WTC11 (cell line): ENCODE measurements around the gene KRT32. TPM values are rescaled to one million over a fixed set of nuclear protein-coding genes. Genes with fewer than 3 reads are reported as not detected.

ENCODE experiments used
- ATAC-seq: fragments of 200-7000 bp; cut with Tn5 transposase; 2 replicates; pipeline ENCODE4 v1.10.0; 2021; ENCODE audit warnings: mild to moderate bottlenecking, moderate library complexity
- CTCF ChIA-PET: fragments of 300-600 bp; sonication (Branson Sonifier 250); formaldehyde crosslinking; loops from one replicate; lab custom pipeline; 2021; ENCODE audit warnings: antibody characterized with exemption; lab: Charles Lee
- POLR2A ChIA-PET: fragments of 350-600 bp; sonication (Branson Sonifier 250); formaldehyde crosslinking; loops from one replicate; lab custom pipeline; 2021; ENCODE audit warnings: antibody characterized with exemption; lab: Charles Lee
- DNase-seq: peaks from one replicate; pipeline ENCODE4 v3.0.0; 2021; ENCODE audit warnings: low spot score
- H3K27ac Mint-ChIP-seq: 2 replicates; pipeline ENCODE4 v1.8.0; 2021; ENCODE audit warnings: mixed read lengths
- H3K27me3 Mint-ChIP-seq: 2 replicates; pipeline ENCODE4 v1.8.0; 2021; ENCODE audit warnings: low read depth, mild to moderate bottlenecking, moderate library complexity, mixed read lengths
- H3K36me3 Mint-ChIP-seq: 2 replicates; pipeline ENCODE4 v1.8.0; 2021; ENCODE audit warnings: mixed read lengths
- H3K4me1 Mint-ChIP-seq: 2 replicates; pipeline ENCODE4 v1.8.0; 2022; ENCODE audit warnings: mixed read lengths
- H3K4me3 Mint-ChIP-seq: 2 replicates; pipeline ENCODE4 v1.8.0; 2021; ENCODE audit warnings: mild to moderate bottlenecking, moderate library complexity, mixed read lengths
- H3K9me3 Mint-ChIP-seq: 2 replicates; pipeline ENCODE4 v1.8.0; 2021; ENCODE audit warnings: mixed read lengths
- ATF1 ChIP-seq: sonication (generic); formaldehyde crosslinking; IDR thresholded peaks from 2 replicates; pipeline ENCODE4 v1.8.1; 2023; ENCODE audit warnings: mild to moderate bottlenecking, moderate library complexity, missing genetic modification reagents
- CBFB ChIP-seq: sonication (generic); formaldehyde crosslinking; IDR thresholded peaks from 2 replicates; pipeline ENCODE4 v1.8.1; 2022; ENCODE audit warnings: mild to moderate bottlenecking, low read depth, missing genetic modification reagents
- ELF4 ChIP-seq: sonication (generic); formaldehyde crosslinking; IDR thresholded peaks from 2 replicates; pipeline ENCODE4 v1.8.1; 2022; ENCODE audit warnings: low read depth, mild to moderate bottlenecking, moderate library complexity, missing genetic modification reagents
- EMX1 ChIP-seq: fragments of 250-450 bp; sonication (Bioruptor Pico); IDR thresholded peaks from 2 replicates; pipeline ENCODE4 v1.8.0; 2021; ENCODE audit warnings: mild to moderate bottlenecking
- FOXK1 ChIP-seq: sonication (generic); formaldehyde crosslinking; IDR thresholded peaks from 2 replicates; pipeline ENCODE4 v1.8.0; 2022; ENCODE audit warnings: mild to moderate bottlenecking, moderate library complexity, missing genetic modification reagents
- FOXP1 ChIP-seq: sonication (generic); formaldehyde crosslinking; IDR thresholded peaks from 2 replicates; pipeline ENCODE4 v1.8.0; 2022; ENCODE audit warnings: missing genetic modification reagents, mild to moderate bottlenecking, moderate library complexity, borderline replicate concordance
- GRHL2 ChIP-seq: fragments of 250-450 bp; sonication (Bioruptor Pico); IDR thresholded peaks from 2 replicates; pipeline ENCODE4 v1.8.0; 2022; ENCODE audit warnings: mild to moderate bottlenecking, moderate library complexity; ENCODE audit not compliant: insufficient replicate concordance, severe bottlenecking
- KAT7 ChIP-seq: sonication (generic); formaldehyde crosslinking; IDR thresholded peaks from 2 replicates; pipeline ENCODE4 v1.8.1; 2023; ENCODE audit warnings: missing genetic modification reagents, mild to moderate bottlenecking, borderline replicate concordance
- NFE2L1 ChIP-seq: sonication (generic); formaldehyde crosslinking; IDR thresholded peaks from 2 replicates; pipeline ENCODE4 v1.8.1; 2023; ENCODE audit warnings: missing genetic modification reagents
- NR2C2 ChIP-seq: sonication (generic); formaldehyde crosslinking; IDR thresholded peaks from 2 replicates; pipeline ENCODE4 v1.8.0; 2022; ENCODE audit warnings: mild to moderate bottlenecking, missing genetic modification reagents
- PRRX2 ChIP-seq: fragments of 250-450 bp; sonication (Bioruptor Pico); IDR thresholded peaks from 2 replicates; pipeline ENCODE4 v1.8.0; 2021; ENCODE audit warnings: mild to moderate bottlenecking
- SMAD3 ChIP-seq: sonication (generic); formaldehyde crosslinking; IDR thresholded peaks from 2 replicates; pipeline ENCODE4 v1.8.0; 2022; ENCODE audit warnings: missing genetic modification reagents, mild to moderate bottlenecking, borderline replicate concordance
- SMAD4 ChIP-seq: sonication (generic); formaldehyde crosslinking; IDR thresholded peaks from 2 replicates; pipeline ENCODE4 v1.8.0; 2022; ENCODE audit warnings: mild to moderate bottlenecking, missing genetic modification reagents
- SOX15 ChIP-seq: fragments of 250-450 bp; sonication (Bioruptor Pico); IDR thresholded peaks from 2 replicates; pipeline ENCODE4 v1.9.0; 2021; ENCODE audit warnings: mild to moderate bottlenecking
- TCF7 ChIP-seq: sonication (generic); formaldehyde crosslinking; IDR thresholded peaks from 2 replicates; pipeline ENCODE4 v1.8.0; 2022; ENCODE audit warnings: mild to moderate bottlenecking, low read depth, missing genetic modification reagents, moderate library complexity
- ZBTB21 ChIP-seq: sonication (generic); formaldehyde crosslinking; IDR thresholded peaks from 2 replicates; pipeline ENCODE4 v1.8.1; 2023; ENCODE audit warnings: mild to moderate bottlenecking, missing genetic modification reagents, borderline replicate concordance
- ZBTB43 ChIP-seq: sonication (generic); formaldehyde crosslinking; IDR thresholded peaks from 2 replicates; pipeline ENCODE4 v1.8.1; 2023; ENCODE audit warnings: mild to moderate bottlenecking, missing genetic modification reagents
- ZNF396 ChIP-seq: fragments of 250-450 bp; sonication (Bioruptor Pico); IDR thresholded peaks from 2 replicates; pipeline ENCODE4 v1.8.0; 2021; ENCODE audit warnings: mild to moderate bottlenecking, moderate library complexity, borderline replicate concordance
- ZNF423 ChIP-seq: fragments of 250-450 bp; sonication (Bioruptor Pico); IDR thresholded peaks from 2 replicates; pipeline ENCODE4 v2.1.2; 2022; ENCODE audit warnings: mild to moderate bottlenecking, moderate library complexity
- total RNA-seq: library from RNA; stranded (reverse); gene quantifications from 3 replicates; pipeline ENCODE4 v1.2.3, GENCODE V29; 2021
- TF ChIP-seq, protein P1 (sequence below): sonication (generic); formaldehyde crosslinking; conservative IDR thresholded peaks from 2 replicates; pipeline ENCODE4 v1.8.1; 2022; ENCODE audit warnings: mild to moderate bottlenecking, missing genetic modification reagents
- TF ChIP-seq, protein P2 (sequence below): sonication (generic); formaldehyde crosslinking; conservative IDR thresholded peaks from 2 replicates; pipeline ENCODE4 v1.8.1; 2023; ENCODE audit warnings: mild to moderate bottlenecking, low read depth, missing genetic modification reagents, moderate library complexity
- TF ChIP-seq, protein P3 (sequence below): sonication (generic); formaldehyde crosslinking; IDR thresholded peaks from 2 replicates; pipeline ENCODE4 v1.8.0; 2022; ENCODE audit warnings: mild to moderate bottlenecking, missing genetic modification reagents
- TF ChIP-seq, protein P4 (sequence below): fragments of 250-450 bp; sonication (Bioruptor Pico); IDR thresholded peaks from 2 replicates; pipeline ENCODE4 v1.8.0; 2021; ENCODE audit warnings: mild to moderate bottlenecking

The KRT32 gene
- total RNA-seq, 1 experiment from 2014 or later = not detected

DNA sequence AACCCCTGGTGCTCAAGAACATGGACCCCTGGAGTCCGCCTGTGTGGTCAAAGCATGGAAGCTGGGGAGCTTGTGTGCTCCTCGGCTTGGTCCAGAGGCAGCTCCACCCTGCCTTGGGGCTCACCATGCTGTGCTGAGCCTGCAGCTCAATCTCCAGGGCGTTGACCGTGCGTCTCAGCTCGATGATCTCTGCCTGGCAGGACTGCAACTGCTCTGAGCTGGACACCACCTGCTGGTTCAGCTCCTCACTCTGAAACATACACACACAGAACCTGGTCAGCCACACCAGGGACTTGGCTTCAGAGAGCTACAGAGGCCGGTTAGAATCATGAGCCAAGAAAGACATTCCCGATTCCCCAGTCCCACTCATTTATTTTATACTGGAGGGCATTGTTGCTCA lies 11.1 kb upstream of the KRT32 start (continued):
- TF ChIP-seq NFE2L1 (CRISPR knock-in tag) (no peak), NR2C2 (CRISPR knock-in tag) (no peak), SMAD4 (CRISPR knock-in tag) (no peak), FOXP1 (CRISPR knock-in tag) (no peak), CBFB (CRISPR knock-in tag) (no peak), ZNF423 (no peak), ZNF396 (CRISPR knock-in tag) (no peak), GRHL2 (CRISPR knock-in tag) (no peak), FOXK1 (no peak)
- TF ChIP-seq, protein P1, sequence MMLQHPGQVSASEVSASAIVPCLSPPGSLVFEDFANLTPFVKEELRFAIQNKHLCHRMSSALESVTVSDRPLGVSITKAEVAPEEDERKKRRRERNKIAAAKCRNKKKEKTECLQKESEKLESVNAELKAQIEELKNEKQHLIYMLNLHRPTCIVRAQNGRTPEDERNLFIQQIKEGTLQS (CRISPR knock-in tag) = no peak
- TF ChIP-seq, protein P2, sequence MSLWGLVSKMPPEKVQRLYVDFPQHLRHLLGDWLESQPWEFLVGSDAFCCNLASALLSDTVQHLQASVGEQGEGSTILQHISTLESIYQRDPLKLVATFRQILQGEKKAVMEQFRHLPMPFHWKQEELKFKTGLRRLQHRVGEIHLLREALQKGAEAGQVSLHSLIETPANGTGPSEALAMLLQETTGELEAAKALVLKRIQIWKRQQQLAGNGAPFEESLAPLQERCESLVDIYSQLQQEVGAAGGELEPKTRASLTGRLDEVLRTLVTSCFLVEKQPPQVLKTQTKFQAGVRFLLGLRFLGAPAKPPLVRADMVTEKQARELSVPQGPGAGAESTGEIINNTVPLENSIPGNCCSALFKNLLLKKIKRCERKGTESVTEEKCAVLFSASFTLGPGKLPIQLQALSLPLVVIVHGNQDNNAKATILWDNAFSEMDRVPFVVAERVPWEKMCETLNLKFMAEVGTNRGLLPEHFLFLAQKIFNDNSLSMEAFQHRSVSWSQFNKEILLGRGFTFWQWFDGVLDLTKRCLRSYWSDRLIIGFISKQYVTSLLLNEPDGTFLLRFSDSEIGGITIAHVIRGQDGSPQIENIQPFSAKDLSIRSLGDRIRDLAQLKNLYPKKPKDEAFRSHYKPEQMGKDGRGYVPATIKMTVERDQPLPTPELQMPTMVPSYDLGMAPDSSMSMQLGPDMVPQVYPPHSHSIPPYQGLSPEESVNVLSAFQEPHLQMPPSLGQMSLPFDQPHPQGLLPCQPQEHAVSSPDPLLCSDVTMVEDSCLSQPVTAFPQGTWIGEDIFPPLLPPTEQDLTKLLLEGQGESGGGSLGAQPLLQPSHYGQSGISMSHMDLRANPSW (CRISPR knock-in tag) = no peak
- TF ChIP-seq, protein P3, sequence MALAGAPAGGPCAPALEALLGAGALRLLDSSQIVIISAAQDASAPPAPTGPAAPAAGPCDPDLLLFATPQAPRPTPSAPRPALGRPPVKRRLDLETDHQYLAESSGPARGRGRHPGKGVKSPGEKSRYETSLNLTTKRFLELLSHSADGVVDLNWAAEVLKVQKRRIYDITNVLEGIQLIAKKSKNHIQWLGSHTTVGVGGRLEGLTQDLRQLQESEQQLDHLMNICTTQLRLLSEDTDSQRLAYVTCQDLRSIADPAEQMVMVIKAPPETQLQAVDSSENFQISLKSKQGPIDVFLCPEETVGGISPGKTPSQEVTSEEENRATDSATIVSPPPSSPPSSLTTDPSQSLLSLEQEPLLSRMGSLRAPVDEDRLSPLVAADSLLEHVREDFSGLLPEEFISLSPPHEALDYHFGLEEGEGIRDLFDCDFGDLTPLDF (CRISPR knock-in tag) = no peak

GRCh38 chr17:41476866-41477815 lies 10.0 kb upstream of the KRT32 start:
- H3K9me3 Mint-ChIP-seq = peaks cover 1% of the 10 kb centered on the region
- CTCF ChIA-PET = interaction anchor here (0.8 to 1.5 kb wide), 2 partner anchors 10 to 72 kb away, joined by 4 to 5 read pairs; no protein-coding TSS in a partner anchor

More at GRCh38 chr17:41476866-41477815, 10.0 kb upstream of the KRT32 start:
- Mint-ChIP-seq H3K27me3 (no peaks in the 10 kb centered on the region), H3K4me3 (no peak overlapping the region), H3K27ac (no peak overlapping the region), H3K4me1 (no peaks in the 10 kb centered on the region), H3K36me3 (no peaks in the 10 kb centered on the region)
- DNase-seq (no peak), ATAC-seq (no peak)
- no peak for TF ChIP-seq SMAD4 (CRISPR knock-in tag)
- no peak for TF ChIP-seq ZBTB43
- TF ChIP-seq ATF1 (CRISPR knock-in tag) = no peak
- TF ChIP-seq, protein P4, sequence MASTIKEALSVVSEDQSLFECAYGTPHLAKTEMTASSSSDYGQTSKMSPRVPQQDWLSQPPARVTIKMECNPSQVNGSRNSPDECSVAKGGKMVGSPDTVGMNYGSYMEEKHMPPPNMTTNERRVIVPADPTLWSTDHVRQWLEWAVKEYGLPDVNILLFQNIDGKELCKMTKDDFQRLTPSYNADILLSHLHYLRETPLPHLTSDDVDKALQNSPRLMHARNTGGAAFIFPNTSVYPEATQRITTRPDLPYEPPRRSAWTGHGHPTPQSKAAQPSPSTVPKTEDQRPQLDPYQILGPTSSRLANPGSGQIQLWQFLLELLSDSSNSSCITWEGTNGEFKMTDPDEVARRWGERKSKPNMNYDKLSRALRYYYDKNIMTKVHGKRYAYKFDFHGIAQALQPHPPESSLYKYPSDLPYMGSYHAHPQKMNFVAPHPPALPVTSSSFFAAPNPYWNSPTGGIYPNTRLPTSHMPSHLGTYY (CRISPR knock-in tag) = no peak
- no peak for TF ChIP-seq TCF7 (CRISPR knock-in tag)
- TF ChIP-seq SOX15 (CRISPR knock-in tag) = no peak
- no peak for TF ChIP-seq ZBTB21 (CRISPR knock-in tag)
- no peak for TF ChIP-seq KAT7 (CRISPR knock-in tag)
- TF ChIP-seq EMX1 (CRISPR knock-in tag) = no peak
- TF ChIP-seq PRRX2 (CRISPR knock-in tag) = no peak
- TF ChIP-seq SMAD3 = no peak
- TF ChIP-seq ELF4 = no peak
- POLR2A ChIA-PET = no interaction called here
